Lung (tissue), 12 donors: ENCODE data around the gene IL1RAP. TPM values are rescaled to one million over a fixed set of nuclear protein-coding genes. Genes with fewer than 3 reads are reported as not detected.

Experiments used
- ATAC-seq: fragments of 200-7000 bp; cut with Tn5 transposase; one replicate; pipeline ENCODE4 v1.9.1; 2020; ENCODE audit warnings: moderate number of reproducible peaks; ENCODE audit not compliant: insufficient read depth, low FRiP score
- DNase-seq, 3 donors: peaks; one replicate each; pipeline ENCODE4 v3.0.0-alpha.2; 2013 to 2017
- H3K27ac ChIP-seq, 2 donors: one replicate each; pipeline ENCODE4 v1.5.1; 2013; ENCODE audit warnings: mild to moderate bottlenecking in 2 of 2, moderate library complexity in 2 of 2, control low read depth in 1 of 2, inconsistent platforms in 1 of 2, low read depth in 1 of 2, low read length in 1 of 2
- H3K27me3 ChIP-seq, 3 donors: one replicate each; pipeline ENCODE4 v1.5.1; 2013; ENCODE audit warnings: low read length in 2 of 3; ENCODE audit not compliant: control insufficient read depth in 3 of 3, insufficient read depth in 3 of 3
- H3K36me3 ChIP-seq, 4 donors: one replicate each; pipeline ENCODE4 v1.5.1; 2013; ENCODE audit warnings: low read length in 4 of 4, mild to moderate bottlenecking in 1 of 4, moderate library complexity in 1 of 4; ENCODE audit not compliant: control insufficient read depth in 4 of 4, insufficient read depth in 4 of 4
- H3K4me1 ChIP-seq, 5 donors: one replicate each; pipeline ENCODE4 v1.5.1; 2013; ENCODE audit warnings: low read length in 5 of 5, mild to moderate bottlenecking in 2 of 5, moderate library complexity in 1 of 5; ENCODE audit not compliant: control insufficient read depth in 5 of 5, insufficient read depth in 5 of 5
- H3K4me3 ChIP-seq: one replicate; pipeline ENCODE4 v1.5.1; 2013; ENCODE audit warnings: mild to moderate bottlenecking, control low read depth, moderate library complexity
- H3K9ac ChIP-seq, 2 donors: one replicate each; pipeline ENCODE4 v1.5.1; 2013; ENCODE audit warnings: low read length in 2 of 2, control low read depth in 1 of 2; ENCODE audit not compliant: insufficient read depth in 1 of 2
- H3K9me3 ChIP-seq, 4 donors: one replicate each; pipeline ENCODE4 v1.5.1; 2013; ENCODE audit warnings: low read length in 3 of 4, mild to moderate bottlenecking in 1 of 4, moderate library complexity in 1 of 4; ENCODE audit not compliant: control insufficient read depth in 4 of 4, insufficient read depth in 3 of 4
- CTCF ChIP-seq: IDR thresholded peaks from 2 replicates; pipeline ENCODE4 v1.5.1; 2012; ENCODE audit warnings: mild to moderate bottlenecking; ENCODE audit errors: control extremely low read depth, extremely low read depth
- WGBS, 2 donors: extraction: QIAGEN DNeasy Blood & Tissue Kit; methylation state at CpG; one replicate each; pipeline ENCODE4 v1.1.7; 2013; 5-methylcytosine and 5-hydroxymethylcytosine counted together
- polyA plus RNA-seq, 2 donors: library from polyadenylated mRNA; stranded (reverse); fragments of 200-250 nt; gene quantifications; one replicate each; pipeline ENCODE4 v1.2.1, GENCODE V29; 2013
- total RNA-seq, 2 donors: library from RNA; depleted of rRNA in 1 of 2; stranded (reverse); fragments of >200 nt in 1 of 2; gene quantifications; one replicate each; pipeline ENCODE4 v1.2.1, GENCODE V29; 2014 to 2021
- donor health status: control.
- donor health status: control.
- donor health status: Bipolar disorder and iron deficiency.
- donor health status: healthy.
- donor health status: DM: yes; HTN: yes; CAD: no.

Gene IL1RAP
- total and polyA plus RNA-seq, 4 donors = 3.2 to 34.2 (median 26.8) TPM

- Histone ChIP-seq H3K36me3 (no peaks in the 10 kb centered on the region), H3K27me3 (no peaks in the 10 kb centered on the region), H3K4me3 (no peak overlapping the region), H3K27ac (peak overlapping the region in 1 of 2 donors; percentile 89), H3K9ac (no peak overlapping the region), H3K9me3 (no peaks in the 10 kb centered on the region), H3K4me1 (peaks cover 0 to 18% (median 9%) of the 10 kb centered on the region in 5 donors)
- TF ChIP-seq CTCF = no peak
- WGBS, 2 donors = 72 to 78% methylated on average over 3 of the region's 3 CpGs
- ATAC-seq (no peak), DNase-seq (no peak)
These were observed 65.7 kb downstream of the IL1RAP start for GRCh38 chr3:190579514-190580137.

GRCh38 chr3:190580417-190580816 is 66.5 kb downstream of the IL1RAP start:
- TF ChIP-seq CTCF = no peak
- no peak overlapping the region for H3K9ac ChIP-seq
- H3K36me3 ChIP-seq = no peaks in the 10 kb centered on the region
- DNase-seq (no peak), ATAC-seq (no peak)
- no peak overlapping the region for H3K4me3 ChIP-seq
- H3K27me3 ChIP-seq = no peaks in the 10 kb centered on the region
- WGBS, 2 donors = 76 to 82% methylated on average over 2 of the region's 2 CpGs
- H3K4me1 ChIP-seq = peaks cover 3 to 24% (median 9%) of the 10 kb centered on the region in 5 donors
- H3K27ac ChIP-seq = peak overlapping the region in 1 of 2 donors; percentile 89
- no peaks in the 10 kb centered on the region for H3K9me3 ChIP-seq

- Histone ChIP-seq H3K9me3 (no peaks in the 10 kb centered on the region), H3K36me3 (no peaks in the 10 kb centered on the region), H3K4me1 (peaks cover 3 to 24% (median 7%) of the 10 kb centered on the region in 5 donors), H3K27me3 (no peaks in the 10 kb centered on the region), H3K4me3 (no peak overlapping the region), H3K9ac (no peak overlapping the region), H3K27ac (peak overlapping the region in 1 of 2 donors; percentile 89)
- no peak for TF ChIP-seq CTCF
- 32 to 42% methylated on average over 5 of the region's 5 CpGs for WGBS, 2 donors
- no peak for DNase-seq
- ATAC-seq = no peak
These were observed 67.2 kb downstream of the IL1RAP start for GRCh38 chr3:190581041-190581541.
